IPS DF 4.7 (cell line): ENCODE results near the gene ANK3.

ENCODE experiments used
- DNase-seq: peaks from one replicate; pipeline ENCODE4 v3.0.0-alpha.2; 2013; ENCODE audit warnings: low spot score; ENCODE audit errors: extremely low read depth

ANK3 gene

GRCh38 chr10:60281792-60282353 is 107.8 kb downstream of the ANK3 start:
- no peak for DNase-seq

- DNase-seq, result no peak
Observed at GRCh38 chr10:60281331-60281730, 108.3 kb downstream of the ANK3 start.

- no peak for DNase-seq
Observed at GRCh38 chr10:60280475-60280874, 109.2 kb downstream of the ANK3 start.

- DNase-seq, result no peak
Observed at GRCh38 chr10:60277656-60278055, 112.0 kb downstream of the ANK3 start.

- no peak for DNase-seq
Observed at GRCh38 chr10:60276232-60276631, 113.4 kb downstream of the ANK3 start.

GRCh38 chr10:60271319-60272040 is 118.2 kb downstream of the ANK3 start:
- no peak for DNase-seq

GRCh38 chr10:60270426-60270825 is 119.2 kb downstream of the ANK3 start:
- no peak for DNase-seq

GRCh38 chr10:60267802-60268201 is 121.9 kb downstream of the ANK3 start:
- DNase-seq, result no peak

GRCh38 chr10:60266513-60266912 is 123.2 kb downstream of the ANK3 start:
- DNase-seq, result no peak

GRCh38 chr10:60262647-60263126 is 127.0 kb downstream of the ANK3 start:
- no peak for DNase-seq

GRCh38 chr10:60260321-60260720 is 129.4 kb downstream of the ANK3 start:
- DNase-seq, result no peak

- DNase-seq, result no peak
Observed at GRCh38 chr10:60258429-60258797, 131.3 kb downstream of the ANK3 start.

GRCh38 chr10:60257767-60258428 is 131.8 kb downstream of the ANK3 start:
- no peak for DNase-seq

GRCh38 chr10:60254776-60255175 is 134.9 kb downstream of the ANK3 start:
- no peak for DNase-seq

- no peak for DNase-seq
Observed at GRCh38 chr10:60253484-60253883, 136.2 kb downstream of the ANK3 start.

- no peak for DNase-seq
Observed at GRCh38 chr10:60252688-60253087, 137.0 kb downstream of the ANK3 start.

GRCh38 chr10:60246382-60246781 is 143.3 kb downstream of the ANK3 start:
- no peak for DNase-seq

GRCh38 chr10:60239228-60239627 is 150.4 kb downstream of the ANK3 start:
- DNase-seq, result no peak

GRCh38 chr10:60238759-60239100 is 150.9 kb downstream of the ANK3 start:
- DNase-seq, result no peak

- DNase-seq, result no peak
Observed at GRCh38 chr10:60237977-60238758, 151.5 kb downstream of the ANK3 start.

- DNase-seq, result no peak
Observed at GRCh38 chr10:60236869-60237524, 152.7 kb downstream of the ANK3 start.
